Activated naive CD8-positive, alpha-beta T cell treated with anti-CD3 and anti-CD28 coated beads, Interleukin-2, amount 10 ng/mL, durations not matched to agents 7 days and 5 days (primary cell): ENCODE measurements around the gene PSMD14. TPM values are rescaled to one million over a fixed set of nuclear protein-coding genes. Genes with fewer than 3 reads are reported as not detected.
A peak's percentile ranks its signal among the peaks of the same experiment; 100 is the strongest.

Experiments
- ATAC-seq: fragments of 150-1000 bp; cut with Tn5 transposase; one replicate; pipeline ENCODE4 v1.10.0; 2021; ENCODE audit warnings: low read depth, moderate library complexity
- POLR2A ChIA-PET: fragments of 350-600 bp; sonication (Branson Sonifier 250); formaldehyde crosslinking; loops from one replicate; lab custom pipeline; 2021; ENCODE audit warnings: antibody characterized with exemption; lab: Charles Lee
- DNase-seq: peaks from one replicate; pipeline ENCODE4 v3.0.0; 2021
- H3K27ac Mint-ChIP-seq: one replicate; pipeline ENCODE4 v1.8.0; 2022; ENCODE audit warnings: mild to moderate bottlenecking, mixed read lengths
- H3K27me3 Mint-ChIP-seq: one replicate; pipeline ENCODE4 v1.8.0; 2022; ENCODE audit warnings: mild to moderate bottlenecking, moderate library complexity, mixed read lengths
- H3K36me3 Mint-ChIP-seq: one replicate; pipeline ENCODE4 v1.8.0; 2021; ENCODE audit warnings: mild to moderate bottlenecking, mixed read lengths
- H3K4me1 Mint-ChIP-seq: one replicate; pipeline ENCODE4 v1.8.0; 2021; ENCODE audit warnings: mixed read lengths
- H3K4me3 Mint-ChIP-seq: one replicate; pipeline ENCODE4 v1.8.0; 2022; ENCODE audit warnings: mild to moderate bottlenecking, moderate library complexity, mixed read lengths
- H3K9me3 Mint-ChIP-seq: one replicate; pipeline ENCODE4 v1.8.0; 2021; ENCODE audit warnings: mixed read lengths
- total RNA-seq, 2 experiments: library from RNA; stranded (reverse); gene quantifications; one replicate each; pipeline ENCODE4 v1.2.3, GENCODE V29; 2021

The PSMD14 gene
- total RNA-seq, 2 experiments from 2014 or later, result 46.4 to 48.1 TPM

DNA sequence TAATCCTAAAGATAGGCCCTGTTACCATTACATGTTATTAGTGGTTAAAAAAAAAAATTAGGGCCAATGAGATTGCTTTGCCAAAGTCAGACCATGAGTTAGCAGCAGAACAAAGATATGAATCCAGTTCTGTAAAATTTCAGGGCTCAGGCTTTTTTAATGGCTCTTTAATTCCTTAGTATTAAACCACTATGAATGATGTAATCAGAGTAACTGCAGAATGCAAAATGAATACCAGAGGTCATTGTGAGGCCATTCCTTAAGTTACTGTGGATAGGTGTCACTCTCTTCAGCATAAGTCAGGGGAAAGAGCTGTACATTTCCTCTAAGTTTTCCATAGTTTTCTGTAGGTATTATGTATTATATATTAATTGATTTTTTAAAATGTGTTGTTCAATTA lies 65.7 kb downstream of the PSMD14 start:
- Mint-ChIP-seq H3K27ac (no peak overlapping the region), H3K4me3 (no peak overlapping the region), H3K27me3 (no peaks in the 10 kb centered on the region), H3K4me1 (peaks cover 3% of the 10 kb centered on the region), H3K36me3 (peaks cover 22% of the 10 kb centered on the region), H3K9me3 (no peaks in the 10 kb centered on the region)
- ATAC-seq, result no peak
- no peak for DNase-seq
- POLR2A ChIA-PET, result no interaction called here

- H3K27ac Mint-ChIP-seq, result no peak overlapping the region
- POLR2A ChIA-PET, result no interaction called here
- H3K4me3 Mint-ChIP-seq, result no peak overlapping the region
- no peaks in the 10 kb centered on the region for H3K9me3 Mint-ChIP-seq
- no peaks in the 10 kb centered on the region for H3K27me3 Mint-ChIP-seq
- H3K4me1 Mint-ChIP-seq, result peaks cover 1% of the 10 kb centered on the region
- no peak for ATAC-seq
- H3K36me3 Mint-ChIP-seq, result peaks cover 20% of the 10 kb centered on the region
- no peak for DNase-seq
These were observed 66.2 kb downstream of the PSMD14 start for GRCh38 chr2:161374446-161374845.

DNA sequence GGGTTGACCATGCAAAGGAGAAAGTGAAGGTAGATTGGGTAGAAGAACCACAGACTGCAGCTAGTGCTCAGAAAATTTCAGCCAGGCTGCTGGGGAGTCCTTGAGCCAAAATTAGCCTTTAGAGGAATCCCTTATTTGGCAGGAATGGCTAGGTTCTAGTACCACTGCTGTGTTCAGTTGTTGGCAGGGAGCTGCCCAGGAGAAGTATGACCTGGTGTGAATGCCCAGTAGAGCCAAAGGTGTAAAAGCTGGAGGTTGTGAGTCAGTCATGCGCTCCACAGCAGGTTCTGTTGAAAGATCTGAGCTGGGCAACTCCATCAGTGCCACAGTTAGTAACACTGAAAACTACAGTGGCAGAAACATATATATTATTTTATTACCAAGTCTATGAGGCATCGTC lies 71.5 kb downstream of the PSMD14 start:
- ATAC-seq (no peak), DNase-seq (no peak)
- POLR2A ChIA-PET, result interaction anchor here (0.6 kb wide), 1 partner anchor 49 kb away, joined by 3 read pairs; no protein-coding TSS in a partner anchor
- H3K27ac Mint-ChIP-seq, result no peak overlapping the region
- no peaks in the 10 kb centered on the region for H3K9me3 Mint-ChIP-seq
- no peaks in the 10 kb centered on the region for H3K27me3 Mint-ChIP-seq
- H3K36me3 Mint-ChIP-seq, result peaks cover 6% of the 10 kb centered on the region
- H3K4me3 Mint-ChIP-seq, result no peak overlapping the region
- peaks cover 7% of the 10 kb centered on the region for H3K4me1 Mint-ChIP-seq

- H3K27me3 Mint-ChIP-seq, result no peaks in the 10 kb centered on the region
- no peak for DNase-seq
- H3K4me1 Mint-ChIP-seq, result peaks cover 19% of the 10 kb centered on the region
- peaks cover 7% of the 10 kb centered on the region for H3K36me3 Mint-ChIP-seq
- POLR2A ChIA-PET, result interaction anchor here (1.4 kb wide), 1 partner anchor 73 kb away, joined by 3 read pairs; the partner anchor contains the start of gene PSMD14
- ATAC-seq, result no peak
- no peak overlapping the region for H3K4me3 Mint-ChIP-seq
- H3K9me3 Mint-ChIP-seq, result no peaks in the 10 kb centered on the region
- no peak overlapping the region for H3K27ac Mint-ChIP-seq
These were observed 73.3 kb downstream of the PSMD14 start for GRCh38 chr2:161381546-161381945.

- H3K36me3 Mint-ChIP-seq, result peaks cover 9% of the 10 kb centered on the region
- DNase-seq (no peak), ATAC-seq (no peak)
- H3K27ac Mint-ChIP-seq, result no peak overlapping the region
- POLR2A ChIA-PET, result no interaction called here
- no peaks in the 10 kb centered on the region for H3K9me3 Mint-ChIP-seq
- no peaks in the 10 kb centered on the region for H3K27me3 Mint-ChIP-seq
- H3K4me1 Mint-ChIP-seq, result peaks cover 25% of the 10 kb centered on the region
- no peak overlapping the region for H3K4me3 Mint-ChIP-seq
These were observed 74.5 kb downstream of the PSMD14 start for GRCh38 chr2:161382747-161383146.

- H3K9me3 Mint-ChIP-seq, result no peaks in the 10 kb centered on the region
- peak overlapping the region; percentile 70 for H3K4me3 Mint-ChIP-seq
- peaks cover 25% of the 10 kb centered on the region for H3K4me1 Mint-ChIP-seq
- peaks cover 13% of the 10 kb centered on the region for H3K36me3 Mint-ChIP-seq
- peak overlapping the region; percentile 80 for H3K27ac Mint-ChIP-seq
- no peaks in the 10 kb centered on the region for H3K27me3 Mint-ChIP-seq
- ATAC-seq (peak; percentile 98), DNase-seq (no peak)
- POLR2A ChIA-PET, result no interaction called here
These were observed 76.6 kb downstream of the PSMD14 start for GRCh38 chr2:161384864-161385263.

- Mint-ChIP-seq H3K27me3 (no peaks in the 10 kb centered on the region), H3K4me3 (peak overlapping the region; percentile 28), H3K4me1 (peaks cover 28% of the 10 kb centered on the region), H3K36me3 (peaks cover 16% of the 10 kb centered on the region), H3K27ac (peak overlapping the region; percentile 41), H3K9me3 (no peaks in the 10 kb centered on the region)
- ATAC-seq (peak; percentile 28), DNase-seq (no peak)
- POLR2A ChIA-PET, result interaction anchor here (0.7 kb wide), 1 partner anchor 80 kb away, joined by 4 read pairs; no protein-coding TSS in a partner anchor
These were observed 78.1 kb downstream of the PSMD14 start for GRCh38 chr2:161386228-161386824.

DNA sequence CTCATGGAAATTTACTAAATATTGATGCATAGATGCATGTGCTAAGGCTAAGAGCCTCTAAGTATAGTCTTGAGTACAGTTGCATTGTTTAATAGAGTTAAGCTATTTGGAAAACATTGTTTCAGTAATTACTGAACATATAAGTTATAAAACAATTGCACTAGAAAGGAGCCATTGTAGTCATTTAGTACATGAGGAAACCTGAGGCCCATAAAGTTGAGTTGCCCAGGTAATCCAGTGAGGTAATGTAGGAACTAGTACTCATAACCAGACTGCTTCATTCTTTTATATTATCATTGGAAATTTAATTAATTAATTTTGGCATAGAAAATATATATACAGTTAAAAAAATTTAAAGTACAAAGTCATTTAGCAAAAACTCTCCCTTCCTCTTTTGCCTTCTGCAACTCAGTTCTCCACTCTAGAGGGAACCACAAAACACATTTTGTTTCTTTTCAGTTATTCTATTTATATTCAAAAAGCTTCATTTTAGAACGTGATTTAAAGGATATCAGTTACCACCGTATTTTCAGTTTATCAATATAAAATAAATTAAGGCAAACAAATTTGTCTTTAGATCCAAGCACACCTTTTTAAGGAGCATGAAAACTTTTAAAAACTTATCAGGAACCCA lies 80.0 kb downstream of the PSMD14 start:
- no peak overlapping the region for H3K4me3 Mint-ChIP-seq
- no peak for ATAC-seq
- H3K27me3 Mint-ChIP-seq, result no peaks in the 10 kb centered on the region
- H3K9me3 Mint-ChIP-seq, result no peaks in the 10 kb centered on the region
- H3K36me3 Mint-ChIP-seq, result peaks cover 23% of the 10 kb centered on the region
- POLR2A ChIA-PET, result no interaction called here
- no peak for DNase-seq
- H3K4me1 Mint-ChIP-seq, result peaks cover 28% of the 10 kb centered on the region
- no peak overlapping the region for H3K27ac Mint-ChIP-seq

DNA sequence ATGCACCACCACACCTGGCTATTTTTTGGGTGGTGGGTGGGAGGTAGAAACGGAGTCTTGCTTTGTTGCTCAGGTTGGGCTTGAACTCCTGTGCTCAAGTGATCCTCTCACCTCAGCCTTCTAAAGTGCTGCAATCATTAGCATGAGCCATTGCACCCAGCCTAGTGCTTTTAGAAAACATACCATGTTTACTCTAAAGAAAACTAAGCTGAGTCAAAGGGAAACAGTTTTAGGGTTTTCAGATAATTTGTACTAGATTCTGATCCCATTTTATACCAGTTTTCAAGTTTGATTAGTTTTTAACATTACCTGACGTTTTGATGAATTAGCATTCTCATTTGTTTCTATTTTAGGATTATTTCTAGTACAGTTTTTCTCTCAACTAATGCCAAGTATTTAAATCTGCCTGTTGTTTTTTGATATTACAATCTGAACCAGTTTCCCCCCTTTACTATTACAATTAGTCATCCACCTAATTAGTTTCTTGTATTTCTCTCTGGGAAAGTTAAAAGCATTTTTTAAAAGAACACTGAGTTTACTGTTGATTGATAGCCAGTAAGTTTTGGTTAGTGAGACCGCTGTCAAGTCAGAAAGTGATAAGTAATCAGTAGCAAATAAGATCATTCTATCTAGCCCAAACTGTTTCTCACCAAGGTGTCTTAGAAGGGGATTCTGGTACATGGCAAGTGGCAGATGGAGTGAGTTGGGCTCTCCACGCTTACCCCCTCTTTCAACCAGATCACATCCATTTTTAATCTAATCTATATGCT lies 83.7 kb downstream of the PSMD14 start:
- Mint-ChIP-seq H3K4me1 (peaks cover 5% of the 10 kb centered on the region), H3K27ac (no peak overlapping the region), H3K9me3 (no peaks in the 10 kb centered on the region), H3K27me3 (no peaks in the 10 kb centered on the region), H3K36me3 (peaks cover 32% of the 10 kb centered on the region), H3K4me3 (no peak overlapping the region)
- DNase-seq (no peak), ATAC-seq (no peak)
- POLR2A ChIA-PET, result no interaction called here

GRCh38 chr2:161400076-161400475 lies 91.9 kb downstream of the PSMD14 start:
- no peak for ATAC-seq
- H3K27ac Mint-ChIP-seq, result no peak overlapping the region
- H3K9me3 Mint-ChIP-seq, result no peaks in the 10 kb centered on the region
- POLR2A ChIA-PET, result no interaction called here
- no peak for DNase-seq
- peaks cover 42% of the 10 kb centered on the region for H3K36me3 Mint-ChIP-seq
- peaks cover 2% of the 10 kb centered on the region for H3K4me1 Mint-ChIP-seq
- no peaks in the 10 kb centered on the region for H3K27me3 Mint-ChIP-seq
- H3K4me3 Mint-ChIP-seq, result no peak overlapping the region

- no peak overlapping the region for H3K4me3 Mint-ChIP-seq
- POLR2A ChIA-PET, result no interaction called here
- peaks cover 2% of the 10 kb centered on the region for H3K4me1 Mint-ChIP-seq
- no peak for ATAC-seq
- H3K27me3 Mint-ChIP-seq, result no peaks in the 10 kb centered on the region
- H3K27ac Mint-ChIP-seq, result no peak overlapping the region
- peaks cover 27% of the 10 kb centered on the region for H3K36me3 Mint-ChIP-seq
- H3K9me3 Mint-ChIP-seq, result no peaks in the 10 kb centered on the region
- DNase-seq, result no peak
These were observed 94.1 kb downstream of the PSMD14 start for GRCh38 chr2:161402297-161402696.

DNA sequence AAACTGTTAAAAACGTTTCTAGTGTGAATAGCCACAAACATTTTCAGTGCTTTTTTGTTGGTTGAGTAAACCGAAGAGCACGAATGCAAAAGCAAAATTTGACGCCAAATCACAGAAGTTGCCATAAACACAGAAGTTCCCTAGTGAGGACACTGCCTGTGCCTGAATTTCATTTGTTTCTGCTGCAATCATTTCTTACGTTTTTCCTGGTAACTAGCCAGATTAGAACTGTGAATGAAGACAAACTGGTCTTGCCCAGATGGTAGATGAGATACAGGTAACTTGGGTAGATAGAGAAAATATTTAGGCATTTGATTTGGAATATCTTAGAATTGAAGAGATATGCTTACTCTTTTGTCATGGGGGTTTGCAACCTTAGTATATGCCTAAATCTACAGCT lies 98.1 kb downstream of the PSMD14 start:
- Mint-ChIP-seq H3K9me3 (no peaks in the 10 kb centered on the region), H3K4me3 (no peak overlapping the region), H3K27me3 (no peaks in the 10 kb centered on the region), H3K4me1 (peaks cover 2% of the 10 kb centered on the region), H3K27ac (no peak overlapping the region), H3K36me3 (peaks cover 22% of the 10 kb centered on the region)
- DNase-seq (no peak), ATAC-seq (no peak)
- POLR2A ChIA-PET, result no interaction called here

DNA sequence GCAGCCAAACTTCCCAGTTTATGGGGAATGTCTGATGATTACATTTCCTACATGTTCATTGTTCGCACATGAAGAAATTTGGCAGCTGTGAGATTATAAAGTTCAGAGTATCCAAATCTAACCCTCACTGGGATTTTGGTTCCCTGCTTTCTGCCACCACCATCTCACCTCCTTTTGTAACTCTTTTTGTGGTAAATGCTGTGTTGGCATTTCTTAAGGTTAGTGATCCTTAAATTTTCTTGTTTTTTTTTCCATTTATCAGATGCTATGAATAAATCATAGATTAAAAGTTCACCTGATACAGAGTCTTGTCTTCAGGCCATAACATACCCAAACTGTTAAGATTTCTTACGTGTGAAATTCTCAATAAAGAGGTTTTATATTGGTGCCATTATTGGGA lies 99.4 kb downstream of the PSMD14 start:
- no peak for DNase-seq
- no peak overlapping the region for H3K4me3 Mint-ChIP-seq
- peaks cover 20% of the 10 kb centered on the region for H3K36me3 Mint-ChIP-seq
- ATAC-seq, result no peak
- H3K27ac Mint-ChIP-seq, result no peak overlapping the region
- H3K27me3 Mint-ChIP-seq, result no peaks in the 10 kb centered on the region
- H3K4me1 Mint-ChIP-seq, result peaks cover 4% of the 10 kb centered on the region
- H3K9me3 Mint-ChIP-seq, result no peaks in the 10 kb centered on the region
- POLR2A ChIA-PET, result no interaction called here
